RWPE2 (cell line): ENCODE data around the gene ZBTB22.

Experiments
- ATAC-seq: fragments of 200-7000 bp; cut with Tn5 transposase; 3 replicates; pipeline ENCODE4 v1.9.1; 2021; ENCODE audit warnings: low read depth
- DNase-seq: peaks from one replicate; pipeline ENCODE4 v3.0.0-alpha.2; 2020; ENCODE audit warnings: low spot score
- H3K27ac ChIP-seq: fragments of 450-650 bp; 2 replicates; pipeline ENCODE4 v1.5.1; 2017; ENCODE audit warnings: mild to moderate bottlenecking; ENCODE audit not compliant: poor library complexity, severe bottlenecking
- H3K27me3 ChIP-seq: fragments of 250-450 bp; sonication (Bioruptor Pico); 2 replicates; pipeline ENCODE4 v1.5.1; 2021; ENCODE audit warnings: mild to moderate bottlenecking, moderate library complexity; ENCODE audit not compliant: insufficient read depth, poor library complexity, severe bottlenecking
- H3K36me3 ChIP-seq: fragments of 250-450 bp; sonication (Bioruptor Pico); 2 replicates; pipeline ENCODE4 v1.5.1; 2020; ENCODE audit warnings: low read depth, mild to moderate bottlenecking, moderate library complexity
- H3K4me1 ChIP-seq: fragments of 250-450 bp; sonication (Bioruptor Pico); 2 replicates; pipeline ENCODE4 v1.5.1; 2021; ENCODE audit warnings: mild to moderate bottlenecking, moderate library complexity; ENCODE audit not compliant: insufficient read depth, poor library complexity, severe bottlenecking
- H3K4me3 ChIP-seq: fragments of 250-450 bp; sonication (Bioruptor Pico); 2 replicates; pipeline ENCODE4 v1.5.1; 2021; ENCODE audit warnings: mild to moderate bottlenecking, moderate library complexity; ENCODE audit not compliant: severe bottlenecking
- H3K9me3 ChIP-seq: fragments of 250-450 bp; sonication (Bioruptor Pico); 2 replicates; pipeline ENCODE4 v1.5.1; 2021; ENCODE audit warnings: mild to moderate bottlenecking, moderate library complexity; ENCODE audit not compliant: severe bottlenecking
- TF ChIP-seq, protein P1 (sequence below): fragments of 450-650 bp; IDR thresholded peaks from one replicate; pipeline ENCODE4 v1.5.1; 2017; ENCODE audit warnings: mild to moderate bottlenecking, moderate library complexity; ENCODE audit not compliant: poor library complexity, severe bottlenecking

Gene ZBTB22

DNA sequence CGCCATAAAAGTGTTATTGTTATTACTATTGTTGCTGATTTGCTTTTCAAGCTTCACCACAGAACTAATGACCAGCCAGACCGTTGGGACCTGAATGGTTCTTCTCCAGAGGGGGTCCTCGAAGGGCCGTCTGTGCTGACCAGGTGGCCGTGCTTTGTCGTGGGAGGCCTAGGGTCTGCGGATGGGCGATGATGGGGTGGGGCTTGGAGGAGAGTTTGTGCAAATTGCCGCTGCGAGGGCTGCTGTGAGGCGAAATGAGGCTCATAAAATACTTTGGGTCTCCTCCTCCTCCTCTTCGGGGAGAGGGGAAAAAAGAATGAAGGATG is 6.0 kb upstream of the ZBTB22 start:
- TF ChIP-seq, protein P1, sequence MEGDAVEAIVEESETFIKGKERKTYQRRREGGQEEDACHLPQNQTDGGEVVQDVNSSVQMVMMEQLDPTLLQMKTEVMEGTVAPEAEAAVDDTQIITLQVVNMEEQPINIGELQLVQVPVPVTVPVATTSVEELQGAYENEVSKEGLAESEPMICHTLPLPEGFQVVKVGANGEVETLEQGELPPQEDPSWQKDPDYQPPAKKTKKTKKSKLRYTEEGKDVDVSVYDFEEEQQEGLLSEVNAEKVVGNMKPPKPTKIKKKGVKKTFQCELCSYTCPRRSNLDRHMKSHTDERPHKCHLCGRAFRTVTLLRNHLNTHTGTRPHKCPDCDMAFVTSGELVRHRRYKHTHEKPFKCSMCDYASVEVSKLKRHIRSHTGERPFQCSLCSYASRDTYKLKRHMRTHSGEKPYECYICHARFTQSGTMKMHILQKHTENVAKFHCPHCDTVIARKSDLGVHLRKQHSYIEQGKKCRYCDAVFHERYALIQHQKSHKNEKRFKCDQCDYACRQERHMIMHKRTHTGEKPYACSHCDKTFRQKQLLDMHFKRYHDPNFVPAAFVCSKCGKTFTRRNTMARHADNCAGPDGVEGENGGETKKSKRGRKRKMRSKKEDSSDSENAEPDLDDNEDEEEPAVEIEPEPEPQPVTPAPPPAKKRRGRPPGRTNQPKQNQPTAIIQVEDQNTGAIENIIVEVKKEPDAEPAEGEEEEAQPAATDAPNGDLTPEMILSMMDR: no peak
- ATAC-seq (no peak), DNase-seq (no peak)
- Histone ChIP-seq H3K36me3 (peaks cover 29% of the 10 kb centered on the region), H3K9me3 (no peaks in the 10 kb centered on the region), H3K4me1 (peaks cover 25% of the 10 kb centered on the region), H3K4me3 (peak overlapping the region; percentile 39), H3K27me3 (no peaks in the 10 kb centered on the region), H3K27ac (peak overlapping the region; percentile 82)

GRCh38 chr6:33321227-33321626 is 3.7 kb upstream of the ZBTB22 start:
- Histone ChIP-seq H3K4me3 (no peak overlapping the region), H3K36me3 (peaks cover 31% of the 10 kb centered on the region), H3K4me1 (peaks cover 29% of the 10 kb centered on the region), H3K27me3 (no peaks in the 10 kb centered on the region), H3K27ac (peak overlapping the region; percentile 82), H3K9me3 (no peaks in the 10 kb centered on the region)
- no peak for DNase-seq
- TF ChIP-seq, protein P1: no peak
- ATAC-seq: no peak

- peak overlapping the region; percentile 82 for H3K27ac ChIP-seq
- peaks cover 29% of the 10 kb centered on the region for H3K4me1 ChIP-seq
- H3K27me3 ChIP-seq: no peaks in the 10 kb centered on the region
- ATAC-seq (no peak; the same call in 2 of the 3 replicates), DNase-seq (peak; percentile 77)
- no peaks in the 10 kb centered on the region for H3K9me3 ChIP-seq
- peaks cover 31% of the 10 kb centered on the region for H3K36me3 ChIP-seq
- H3K4me3 ChIP-seq: no peak overlapping the region
- TF ChIP-seq, protein P1: no peak
Measured at GRCh38 chr6:33320315-33321181, 3.0 kb upstream of the ZBTB22 start.

GRCh38 chr6:33319939-33320314 is 2.4 kb upstream of the ZBTB22 start:
- peaks cover 29% of the 10 kb centered on the region for H3K4me1 ChIP-seq

More at GRCh38 chr6:33319939-33320314, 2.4 kb upstream of the ZBTB22 start:
- Histone ChIP-seq H3K4me3 (no peak overlapping the region), H3K27me3 (no peaks in the 10 kb centered on the region), H3K9me3 (no peaks in the 10 kb centered on the region), H3K27ac (peak overlapping the region; percentile 82), H3K36me3 (peaks cover 31% of the 10 kb centered on the region)
- ATAC-seq (no peak), DNase-seq (no peak)
- TF ChIP-seq, protein P1: no peak
